GM23248 (cell line): ENCODE measurements around the gene NLK.
"Not testable (repeated sequence)": the region's sequence is repeated elsewhere in the genome, so short reads cannot be mapped to it uniquely, and the experiment has no call there.

ENCODE experiments used
- EZH2 ChIP-seq: fragments of 200-600 bp; sonication (generic); IDR thresholded peaks from 2 replicates; pipeline ENCODE4 v1.6.1; 2018; ENCODE audit warnings: antibody characterized with exemption, mild to moderate bottlenecking; ENCODE audit not compliant: insufficient read depth, poor library complexity, severe bottlenecking
- EZH2phosphoT487 ChIP-seq: fragments of 200-600 bp; sonication (generic); IDR thresholded peaks from 2 replicates; pipeline ENCODE4 v1.6.1; 2018; ENCODE audit warnings: antibody characterized with exemption, moderate library complexity, mild to moderate bottlenecking, low read depth; ENCODE audit not compliant: insufficient read depth

GRCh38 chr17:28230607-28231006, 188.1 kb downstream of the NLK start:
- TF ChIP-seq EZH2, EZH2phosphoT487: not testable (repeated sequence)
